ENCODE data around the gene ENAM. TPM values are rescaled to one million over a fixed set of nuclear protein-coding genes. Genes with fewer than 3 reads are reported as not detected.

The ENAM gene
- polyA plus RNA-seq, 1 donor (not counting 4 experiments of a cell fraction or from before 2014, with no cell fraction given), result not detected

DNA sequence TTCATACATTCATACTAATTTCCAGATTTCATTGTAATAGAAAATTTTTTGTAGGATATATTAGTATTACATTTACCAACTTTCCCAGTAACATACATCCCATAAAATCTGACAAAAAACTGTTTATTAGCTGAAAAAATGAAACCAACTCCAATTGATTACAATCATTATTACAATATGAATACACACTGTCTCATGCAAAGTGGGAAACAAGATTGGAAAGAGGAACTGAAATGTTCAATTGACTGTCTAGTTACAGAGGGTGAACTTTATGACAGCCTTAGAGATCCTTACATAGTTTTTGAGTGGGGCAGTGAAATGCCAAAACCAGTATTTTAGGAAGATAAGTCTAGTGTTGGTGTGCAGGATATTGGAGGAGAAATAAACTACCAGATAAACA lies 38.8 kb upstream of the ENAM start:
- FAIRE-seq, result no peak
- TF ChIP-seq, protein P1, sequence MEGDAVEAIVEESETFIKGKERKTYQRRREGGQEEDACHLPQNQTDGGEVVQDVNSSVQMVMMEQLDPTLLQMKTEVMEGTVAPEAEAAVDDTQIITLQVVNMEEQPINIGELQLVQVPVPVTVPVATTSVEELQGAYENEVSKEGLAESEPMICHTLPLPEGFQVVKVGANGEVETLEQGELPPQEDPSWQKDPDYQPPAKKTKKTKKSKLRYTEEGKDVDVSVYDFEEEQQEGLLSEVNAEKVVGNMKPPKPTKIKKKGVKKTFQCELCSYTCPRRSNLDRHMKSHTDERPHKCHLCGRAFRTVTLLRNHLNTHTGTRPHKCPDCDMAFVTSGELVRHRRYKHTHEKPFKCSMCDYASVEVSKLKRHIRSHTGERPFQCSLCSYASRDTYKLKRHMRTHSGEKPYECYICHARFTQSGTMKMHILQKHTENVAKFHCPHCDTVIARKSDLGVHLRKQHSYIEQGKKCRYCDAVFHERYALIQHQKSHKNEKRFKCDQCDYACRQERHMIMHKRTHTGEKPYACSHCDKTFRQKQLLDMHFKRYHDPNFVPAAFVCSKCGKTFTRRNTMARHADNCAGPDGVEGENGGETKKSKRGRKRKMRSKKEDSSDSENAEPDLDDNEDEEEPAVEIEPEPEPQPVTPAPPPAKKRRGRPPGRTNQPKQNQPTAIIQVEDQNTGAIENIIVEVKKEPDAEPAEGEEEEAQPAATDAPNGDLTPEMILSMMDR (optimal IDR thresholded peaks at IDR 0.05 in 1 of 3, IDR thresholded peaks at IDR 0.05 in 1 of 3, conservative IDR thresholded peaks at IDR 0.05 in 1 of 3; ENCODE audit: extremely low read depth in 1 of 3, insufficient read depth in 2 of 3, low read length in 3 of 3), result no peak
- TF ChIP-seq EZH2 (IDR thresholded peaks at IDR 0.05; ENCODE audit: low read length), result no peak

DNA sequence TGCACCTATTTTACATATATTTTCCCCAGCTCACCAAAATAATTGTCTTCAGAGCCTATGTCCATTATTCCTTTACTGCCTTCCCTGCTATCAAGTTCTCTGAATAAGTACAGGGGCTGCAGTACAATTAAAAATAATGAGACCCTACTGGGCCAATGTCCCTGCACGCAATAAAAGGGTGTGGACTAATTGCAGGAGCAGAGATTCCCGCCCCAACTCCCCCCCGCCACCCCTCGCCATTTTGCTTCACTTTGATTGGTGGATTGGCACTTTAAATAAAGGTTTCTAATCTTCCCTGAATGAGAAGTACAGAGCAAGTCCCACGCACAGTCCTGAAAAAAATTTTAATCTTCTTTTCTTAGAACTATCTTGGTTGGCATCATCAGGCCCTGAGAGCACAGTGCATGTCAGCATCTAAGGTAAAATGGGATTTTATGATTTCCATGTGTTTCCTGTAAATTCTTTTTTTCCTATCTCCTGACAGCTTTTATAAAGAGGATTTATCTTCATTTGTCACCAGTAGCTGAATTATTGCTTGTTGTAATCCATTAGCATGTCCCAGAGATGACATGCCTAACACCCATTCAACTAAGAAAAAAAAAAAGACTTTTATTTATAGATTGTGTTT lies 36.5 kb upstream of the ENAM start, which contains the start of gene AMBN:
Gene AMBN (plus strand): TSS at position 302 of the 628 bp plus-strand sequence. CDS start 103 bp downstream, at position 405.
- FAIRE-seq (no peak), DNase-seq (ENCODE audit: low read depth, low spot score) (no peak)
- H3K79me2 ChIP-seq (ENCODE audit: control insufficient read depth, insufficient read depth, low read length), result no peaks in the 10 kb centered on the region
- no peaks in the 10 kb centered on the region for H3K27me3 ChIP-seq (ENCODE audit: control insufficient read depth, extremely low read depth, insufficient read depth, low read length)
- H3K9me1 ChIP-seq (ENCODE audit: control insufficient read depth, extremely low read depth, insufficient read depth, low read length), result no peaks in the 10 kb centered on the region
- no peaks in the 10 kb centered on the region for H3K4me1 ChIP-seq (ENCODE audit: control insufficient read depth, extremely low read depth, insufficient read depth, low read length)
- H3K36me3 ChIP-seq (ENCODE audit: control insufficient read depth in 2 of 2, extremely low read depth in 1 of 2, insufficient read depth in 2 of 2, low read length in 2 of 2), result no peaks in the 10 kb centered on the region
- no peak within 1 kb of the TSS for H3K9ac ChIP-seq (ENCODE audit: control insufficient read depth, extremely low read depth, insufficient read depth, low read length)
- no peak within 1 kb of the TSS for H3K4me2 ChIP-seq (ENCODE audit: control insufficient read depth, extremely low read depth, insufficient read depth, low read depth, low read length)
- H2AFZ ChIP-seq (ENCODE audit: control insufficient read depth, low read length), result no peak within 1 kb of the TSS
- dilution Hi-C loops (cut with MboI; ENCODE audit: extremely low pct_ligation_motif_present, low sequenced_read_pairs), result no loop called here
- H3K27ac ChIP-seq (ENCODE audit: control insufficient read depth, insufficient read depth, low read length), result no peak within 1 kb of the TSS
- no peaks in the 10 kb centered on the region for H3K9me3 ChIP-seq (ENCODE audit: control insufficient read depth, low read depth, low read length)
- H3K4me3 ChIP-seq (ENCODE audit: control insufficient read depth in 2 of 3, extremely low read depth in 1 of 3, insufficient read depth in 2 of 3, low read depth in 1 of 3, low read length in 3 of 3), result no peak within 1 kb of the TSS
- no peaks in the 10 kb centered on the region for H4K20me1 ChIP-seq (ENCODE audit: control insufficient read depth, extremely low read depth, insufficient read depth, low read length)
- TF ChIP-seq, protein P1 (optimal IDR thresholded peaks at IDR 0.05 in 1 of 3, IDR thresholded peaks at IDR 0.05 in 1 of 3, conservative IDR thresholded peaks at IDR 0.05 in 1 of 3; ENCODE audit: extremely low read depth in 1 of 3, insufficient read depth in 2 of 3, low read length in 3 of 3), result no peak
- TF ChIP-seq EZH2 (IDR thresholded peaks at IDR 0.05; ENCODE audit: low read length), result no peak

More for the DNA sequence above, 38.8 kb upstream of the ENAM start:
- Histone ChIP-seq H3K9ac (ENCODE audit: control insufficient read depth, extremely low read depth, insufficient read depth, low read length) (no peak overlapping the region), H3K79me2 (ENCODE audit: control insufficient read depth, insufficient read depth, low read length) (no peaks in the 10 kb centered on the region), H3K4me2 (ENCODE audit: control insufficient read depth, extremely low read depth, insufficient read depth, low read depth, low read length) (no peak overlapping the region), H3K9me3 (ENCODE audit: control insufficient read depth, low read depth, low read length) (no peaks in the 10 kb centered on the region), H4K20me1 (ENCODE audit: control insufficient read depth, extremely low read depth, insufficient read depth, low read length) (no peaks in the 10 kb centered on the region), H3K9me1 (ENCODE audit: control insufficient read depth, extremely low read depth, insufficient read depth, low read length) (no peaks in the 10 kb centered on the region), H3K27me3 (ENCODE audit: control insufficient read depth, extremely low read depth, insufficient read depth, low read length) (no peaks in the 10 kb centered on the region), H3K27ac (ENCODE audit: control insufficient read depth, insufficient read depth, low read length) (no peak overlapping the region), H3K4me3 (ENCODE audit: control insufficient read depth in 2 of 3, extremely low read depth in 1 of 3, insufficient read depth in 2 of 3, low read depth in 1 of 3, low read length in 3 of 3) (no peak overlapping the region), H3K36me3 (ENCODE audit: control insufficient read depth in 2 of 2, extremely low read depth in 1 of 2, insufficient read depth in 2 of 2, low read length in 2 of 2) (no peaks in the 10 kb centered on the region), H3K4me1 (ENCODE audit: control insufficient read depth, extremely low read depth, insufficient read depth, low read length) (no peaks in the 10 kb centered on the region), H2AFZ (ENCODE audit: control insufficient read depth, low read length) (no peak overlapping the region)
- no peak for DNase-seq (ENCODE audit: low read depth, low spot score)
- dilution Hi-C loops (cut with MboI; ENCODE audit: extremely low pct_ligation_motif_present, low sequenced_read_pairs), result no loop called here
